HPDE6-E6E7 (cell line): ENCODE results near the gene FDX1.

Source experiments
- DNase-seq: peaks from one replicate; pipeline ENCODE4 v3.0.0; 2011; ENCODE audit warnings: missing footprints; ENCODE audit errors: extremely low spot score

Gene FDX1

DNA sequence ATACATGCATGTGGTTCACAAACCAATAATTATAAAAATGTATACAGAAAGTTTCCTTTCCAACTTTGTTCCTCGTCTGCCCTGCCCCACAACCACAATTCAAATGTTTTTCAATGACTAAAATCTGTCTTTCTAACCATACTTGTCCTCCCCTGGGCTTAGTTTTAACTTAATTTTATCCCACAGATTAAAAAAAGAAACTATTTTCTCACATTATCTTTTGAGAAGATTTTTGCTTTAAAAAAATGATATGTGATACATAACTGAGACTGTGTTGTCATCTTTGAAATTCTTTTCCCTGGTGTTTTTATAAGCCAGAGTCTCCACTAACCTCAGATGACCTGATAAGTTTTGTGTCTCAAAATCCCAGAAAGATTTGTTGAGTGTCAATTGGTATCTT, 79.0 kb downstream of the FDX1 start:
- no peak for DNase-seq

DNA sequence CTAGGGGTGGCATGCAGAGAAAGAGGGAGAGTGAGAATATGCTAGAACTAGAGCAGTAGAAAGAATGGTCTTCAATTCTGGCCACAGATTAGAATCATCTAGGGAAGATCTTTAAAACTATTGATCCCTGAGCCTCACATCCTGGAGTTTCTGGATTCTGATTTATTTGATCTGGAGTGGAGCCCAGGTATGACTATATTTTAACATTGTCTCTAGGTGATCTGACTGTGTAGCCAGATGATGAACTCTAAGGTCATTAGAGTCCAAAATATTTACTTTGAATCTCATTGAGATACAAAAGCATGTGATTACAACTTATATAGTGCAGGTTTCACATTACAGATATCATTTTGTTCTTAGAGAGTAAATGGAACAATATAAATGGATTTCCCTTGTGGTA, 79.7 kb downstream of the FDX1 start:
- DNase-seq: no peak

DNA sequence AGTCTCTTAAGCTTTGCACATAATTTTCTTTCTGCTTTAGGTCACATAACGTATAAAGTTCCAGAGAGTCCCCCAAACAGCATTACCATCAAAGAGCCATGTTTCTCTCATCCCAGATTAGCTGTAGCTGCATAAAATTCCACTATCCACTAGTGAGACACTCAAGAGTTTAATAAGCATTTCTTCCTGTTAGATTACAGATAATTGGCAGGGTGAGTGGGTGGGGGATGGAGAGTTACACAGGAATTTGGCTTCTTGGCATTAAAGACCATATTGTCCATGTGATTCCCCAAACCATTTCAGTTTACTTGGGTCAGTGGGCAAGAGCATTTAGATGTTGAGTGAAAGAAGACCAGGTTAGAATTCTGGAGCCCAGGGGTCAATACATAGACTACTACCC, 82.3 kb downstream of the FDX1 start:
- no peak for DNase-seq

DNA sequence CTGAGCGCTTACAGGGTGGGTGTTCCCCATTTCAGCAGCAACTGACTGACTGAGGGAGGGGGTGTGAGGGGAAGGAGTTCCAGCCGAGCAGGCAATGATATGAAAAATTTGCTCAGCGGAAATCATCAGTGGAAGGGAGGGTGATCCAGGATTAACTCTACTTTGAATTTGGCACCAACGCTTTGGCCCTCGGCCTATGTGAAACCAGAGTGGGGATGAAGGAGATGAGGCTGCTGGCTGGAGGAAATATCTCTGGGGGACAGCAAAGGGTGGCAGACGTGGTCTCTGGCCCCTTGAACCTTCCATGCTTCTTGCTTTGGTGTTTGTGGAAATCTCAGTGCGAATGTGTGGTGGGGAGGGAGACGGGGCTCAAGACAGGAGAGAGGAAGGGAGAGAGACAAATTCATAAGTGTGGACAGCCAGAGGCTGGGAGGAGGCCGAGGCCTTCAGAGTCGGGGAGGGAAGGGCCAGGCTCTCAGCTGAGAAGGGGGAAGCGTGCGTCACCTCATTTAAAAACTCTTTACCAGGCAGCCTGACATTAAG, 83.6 kb downstream of the FDX1 start:
- no peak for DNase-seq

DNA sequence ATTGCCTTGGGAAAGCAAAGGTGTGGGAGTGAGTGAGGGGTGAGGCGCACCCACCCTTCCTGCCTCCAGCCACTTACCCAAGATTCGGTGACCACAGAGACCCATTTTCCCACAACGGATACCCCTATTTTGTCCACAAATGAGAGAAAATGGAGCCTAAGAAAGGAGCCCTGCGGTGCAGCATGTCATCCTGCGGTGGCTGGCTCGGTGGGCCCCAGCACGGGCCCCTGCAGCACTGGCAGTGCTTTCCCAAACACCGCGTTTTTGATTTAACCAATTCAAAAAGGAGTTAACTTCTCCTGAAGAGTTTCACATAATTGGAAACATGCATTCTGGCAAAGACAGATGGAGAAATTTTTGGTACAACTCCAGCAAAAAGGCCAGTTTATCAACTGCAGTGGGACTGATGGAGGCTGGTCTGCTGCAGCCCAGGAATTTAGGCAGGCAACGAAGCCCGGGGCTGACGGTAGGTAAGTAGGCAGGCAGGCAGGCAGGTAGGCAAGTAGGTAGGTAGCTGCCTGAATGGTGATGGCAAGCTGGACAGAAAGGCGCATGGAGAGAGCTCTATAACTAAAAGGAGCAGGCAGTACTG, 84.2 kb downstream of the FDX1 start:
- no peak for DNase-seq
